Inferior parietal cortex (tissue), 1 donor: ENCODE measurements around the gene SEMA6B.

Experiments used
- DNase-seq: peaks from one replicate; pipeline ENCODE4 v3.0.0-alpha.2; 2016; ENCODE audit errors: extremely low spot score

The SEMA6B gene

GRCh38 chr19:4493104-4493928, 66.2 kb downstream of the SEMA6B start:
- no peak for DNase-seq
